Gastroesophageal sphincter (tissue), 3 donors: ENCODE data around the gene PCDH15.

ENCODE experiments used
- POLR2A ChIP-seq, 2 donors: fragments of 450-650 bp; IDR thresholded peaks; one replicate each; pipeline ENCODE4 v1.6.1; 2017; ENCODE audit warnings: antibody characterized with exemption in 2 of 2, mild to moderate bottlenecking in 2 of 2, moderate library complexity in 1 of 2
- POLR2AphosphoS5 ChIP-seq: sonication (generic); formaldehyde crosslinking; IDR thresholded peaks from one replicate; pipeline ENCODE4 v1.6.1; 2017; ENCODE audit warnings: antibody characterized with exemption
- TF ChIP-seq, protein P1 (sequence below), 4 experiments: fragments of 200-600 bp in 2 of 4; fragments of 450-650 bp in 2 of 4; sonication (generic) in 1 of 4; IDR thresholded peaks; one replicate each; pipeline ENCODE4 v1.5.1; 2017 to 2019; ENCODE audit warnings: antibody characterized with exemption in 4 of 4, mild to moderate bottlenecking in 2 of 4, moderate library complexity in 2 of 4

DNA sequence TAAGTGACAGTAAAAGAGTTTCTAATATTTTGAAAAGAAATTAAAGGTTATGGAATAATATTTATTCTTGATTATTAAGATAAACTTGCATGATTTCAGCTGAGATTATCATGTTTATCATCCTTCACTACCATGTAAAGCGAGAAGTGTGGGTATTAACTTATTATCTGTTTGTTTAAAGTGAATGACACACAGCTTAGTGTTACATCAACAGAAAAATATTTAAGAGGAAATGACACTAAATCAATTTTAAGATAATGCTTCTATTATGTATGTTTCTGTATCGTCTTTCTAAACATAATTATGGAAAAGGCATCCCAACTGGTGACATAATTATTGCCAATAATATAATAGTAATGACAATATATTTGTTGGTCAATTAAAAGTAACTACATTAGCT, 213.1 kb downstream of the PCDH15 start:
- TF ChIP-seq, protein P1, sequence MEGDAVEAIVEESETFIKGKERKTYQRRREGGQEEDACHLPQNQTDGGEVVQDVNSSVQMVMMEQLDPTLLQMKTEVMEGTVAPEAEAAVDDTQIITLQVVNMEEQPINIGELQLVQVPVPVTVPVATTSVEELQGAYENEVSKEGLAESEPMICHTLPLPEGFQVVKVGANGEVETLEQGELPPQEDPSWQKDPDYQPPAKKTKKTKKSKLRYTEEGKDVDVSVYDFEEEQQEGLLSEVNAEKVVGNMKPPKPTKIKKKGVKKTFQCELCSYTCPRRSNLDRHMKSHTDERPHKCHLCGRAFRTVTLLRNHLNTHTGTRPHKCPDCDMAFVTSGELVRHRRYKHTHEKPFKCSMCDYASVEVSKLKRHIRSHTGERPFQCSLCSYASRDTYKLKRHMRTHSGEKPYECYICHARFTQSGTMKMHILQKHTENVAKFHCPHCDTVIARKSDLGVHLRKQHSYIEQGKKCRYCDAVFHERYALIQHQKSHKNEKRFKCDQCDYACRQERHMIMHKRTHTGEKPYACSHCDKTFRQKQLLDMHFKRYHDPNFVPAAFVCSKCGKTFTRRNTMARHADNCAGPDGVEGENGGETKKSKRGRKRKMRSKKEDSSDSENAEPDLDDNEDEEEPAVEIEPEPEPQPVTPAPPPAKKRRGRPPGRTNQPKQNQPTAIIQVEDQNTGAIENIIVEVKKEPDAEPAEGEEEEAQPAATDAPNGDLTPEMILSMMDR (IDR thresholded peaks at IDR 0.05) = no peak
- no peak for TF ChIP-seq POLR2A (IDR thresholded peaks at IDR 0.05)
- TF ChIP-seq POLR2AphosphoS5 = no peak
